ENCODE data around the gene HS2ST1. TPM values are rescaled to one million over a fixed set of nuclear protein-coding genes. Genes with fewer than 3 reads are reported as not detected.
"Not testable (repeated sequence)": the region's sequence is repeated elsewhere in the genome, so short reads cannot be mapped to it uniquely, and the experiment has no call there.

HS2ST1 gene
- total RNA-seq: 10.4 and 13.4 TPM in 2 replicates

- H3K4me3 ChIP-seq (ENCODE audit: low read depth, low read length): peak within 1 kb of the TSS; percentile 93
- no peak for DNase-seq (ENCODE audit: low read depth)
- TF ChIP-seq, protein P1, sequence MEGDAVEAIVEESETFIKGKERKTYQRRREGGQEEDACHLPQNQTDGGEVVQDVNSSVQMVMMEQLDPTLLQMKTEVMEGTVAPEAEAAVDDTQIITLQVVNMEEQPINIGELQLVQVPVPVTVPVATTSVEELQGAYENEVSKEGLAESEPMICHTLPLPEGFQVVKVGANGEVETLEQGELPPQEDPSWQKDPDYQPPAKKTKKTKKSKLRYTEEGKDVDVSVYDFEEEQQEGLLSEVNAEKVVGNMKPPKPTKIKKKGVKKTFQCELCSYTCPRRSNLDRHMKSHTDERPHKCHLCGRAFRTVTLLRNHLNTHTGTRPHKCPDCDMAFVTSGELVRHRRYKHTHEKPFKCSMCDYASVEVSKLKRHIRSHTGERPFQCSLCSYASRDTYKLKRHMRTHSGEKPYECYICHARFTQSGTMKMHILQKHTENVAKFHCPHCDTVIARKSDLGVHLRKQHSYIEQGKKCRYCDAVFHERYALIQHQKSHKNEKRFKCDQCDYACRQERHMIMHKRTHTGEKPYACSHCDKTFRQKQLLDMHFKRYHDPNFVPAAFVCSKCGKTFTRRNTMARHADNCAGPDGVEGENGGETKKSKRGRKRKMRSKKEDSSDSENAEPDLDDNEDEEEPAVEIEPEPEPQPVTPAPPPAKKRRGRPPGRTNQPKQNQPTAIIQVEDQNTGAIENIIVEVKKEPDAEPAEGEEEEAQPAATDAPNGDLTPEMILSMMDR (IDR thresholded peaks at IDR 0.05; ENCODE audit: insufficient read depth, low read length, poor library complexity, severe bottlenecking): no peak
- H3K27me3 ChIP-seq (ENCODE audit: control insufficient read depth, insufficient read depth, low read length): no peaks in the 10 kb centered on the region
- no peaks in the 10 kb centered on the region for H3K36me3 ChIP-seq (ENCODE audit: control insufficient read depth, insufficient read depth, low read length)
These were observed at the start of gene HS2ST1 for GRCh38 chr1:86914601-86914997. Gene HS2ST1 (plus strand): TSS chr1:86914635.

GRCh38 chr1:86865973-86866637 is 48.3 kb upstream of the HS2ST1 start:
- Histone ChIP-seq H3K27me3 (ENCODE audit: control insufficient read depth, insufficient read depth, low read length) (no peaks in the 10 kb centered on the region), H3K4me3 (ENCODE audit: low read depth, low read length) (no peak overlapping the region), H3K36me3 (ENCODE audit: control insufficient read depth, insufficient read depth, low read length) (no peaks in the 10 kb centered on the region)
- no peak for DNase-seq (ENCODE audit: low read depth)
- TF ChIP-seq, protein P1 (IDR thresholded peaks at IDR 0.05; ENCODE audit: insufficient read depth, low read length, poor library complexity, severe bottlenecking): no peak

GRCh38 chr1:86866665-86867064 is 47.8 kb upstream of the HS2ST1 start:
- TF ChIP-seq, protein P1 (IDR thresholded peaks at IDR 0.05; ENCODE audit: insufficient read depth, low read length, poor library complexity, severe bottlenecking): no peak
- Histone ChIP-seq H3K27me3 (ENCODE audit: control insufficient read depth, insufficient read depth, low read length) (no peaks in the 10 kb centered on the region), H3K4me3 (ENCODE audit: low read depth, low read length) (no peak overlapping the region), H3K36me3 (ENCODE audit: control insufficient read depth, insufficient read depth, low read length) (no peaks in the 10 kb centered on the region)
- peak; percentile 2 for DNase-seq (ENCODE audit: low read depth)

DNA sequence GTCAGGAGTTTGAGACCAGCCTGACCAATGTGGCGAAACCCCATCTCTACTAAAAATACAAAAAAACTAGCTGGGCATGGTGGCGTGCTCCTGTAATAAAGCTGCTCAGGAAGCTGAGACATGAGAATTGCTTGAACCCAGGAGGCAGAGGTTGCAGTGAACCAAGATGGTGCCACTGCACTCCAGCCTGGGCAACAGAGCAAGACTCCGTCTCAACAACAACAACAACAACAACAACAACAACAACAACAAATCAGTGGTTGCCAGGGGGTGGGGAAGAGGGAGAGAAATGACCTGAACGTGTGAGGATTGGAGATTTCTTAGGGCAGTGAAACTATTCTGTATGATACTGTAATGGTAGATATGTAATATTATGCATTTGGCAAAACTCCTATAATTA is 47.2 kb upstream of the HS2ST1 start:
- not testable (repeated sequence) for H3K36me3 ChIP-seq (ENCODE audit: control insufficient read depth, insufficient read depth, low read length); DNase-seq (ENCODE audit: low read depth); H3K27me3 ChIP-seq (ENCODE audit: control insufficient read depth, insufficient read depth, low read length); H3K4me3 ChIP-seq (ENCODE audit: low read depth, low read length)

DNA sequence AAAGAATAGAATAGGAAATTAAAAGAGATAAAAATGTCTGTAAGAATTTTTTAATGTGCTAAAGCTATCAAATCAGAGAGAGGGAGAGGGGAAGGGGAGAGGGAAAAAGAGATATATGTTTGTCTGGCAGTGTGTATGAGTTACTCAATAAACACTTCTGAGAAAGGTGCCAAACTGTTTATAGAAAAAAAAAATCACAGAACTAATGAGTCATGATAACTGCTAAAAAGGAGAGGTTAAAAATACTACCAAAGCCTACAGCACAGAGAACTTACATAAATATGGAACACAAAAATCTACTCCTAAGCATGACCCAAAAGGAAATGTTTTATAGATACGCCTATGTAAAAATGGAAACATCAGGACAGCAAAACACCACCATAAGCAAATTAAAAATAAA is 46.0 kb upstream of the HS2ST1 start:
- no peak overlapping the region for H3K4me3 ChIP-seq (ENCODE audit: low read depth, low read length)
- TF ChIP-seq, protein P1 (IDR thresholded peaks at IDR 0.05; ENCODE audit: insufficient read depth, low read length, poor library complexity, severe bottlenecking): no peak
- H3K36me3 ChIP-seq (ENCODE audit: control insufficient read depth, insufficient read depth, low read length): no peaks in the 10 kb centered on the region
- DNase-seq (ENCODE audit: low read depth): no peak
- no peaks in the 10 kb centered on the region for H3K27me3 ChIP-seq (ENCODE audit: control insufficient read depth, insufficient read depth, low read length)

DNA sequence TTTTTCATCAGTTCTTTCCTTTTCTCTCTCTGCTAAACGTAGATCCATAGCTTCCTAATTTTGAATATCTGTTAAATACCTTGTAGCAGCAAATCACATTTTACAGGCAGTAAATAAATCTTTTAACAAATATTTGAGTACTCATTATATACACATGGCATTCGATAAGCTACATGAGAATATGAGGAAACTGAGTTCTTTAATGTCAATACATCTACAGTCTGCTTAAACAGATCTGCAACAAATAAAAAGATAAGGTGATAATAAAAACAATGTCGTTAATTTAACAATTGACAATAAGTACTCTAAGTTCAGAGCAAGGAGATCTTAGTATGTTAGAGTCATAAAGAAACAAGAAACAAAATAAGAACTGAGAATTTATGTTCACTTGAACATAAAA is 43.4 kb upstream of the HS2ST1 start:
- TF ChIP-seq, protein P1 (IDR thresholded peaks at IDR 0.05; ENCODE audit: insufficient read depth, low read length, poor library complexity, severe bottlenecking): no peak
- DNase-seq (ENCODE audit: low read depth): no peak
- H3K36me3 ChIP-seq (ENCODE audit: control insufficient read depth, insufficient read depth, low read length): no peaks in the 10 kb centered on the region
- H3K27me3 ChIP-seq (ENCODE audit: control insufficient read depth, insufficient read depth, low read length): no peaks in the 10 kb centered on the region
- H3K4me3 ChIP-seq (ENCODE audit: low read depth, low read length): no peak overlapping the region
